NCI-H2196 (cell line): Measurements from ENCODE around the gene RIPOR3.
"Not testable (repeated sequence)": the region's sequence is repeated elsewhere in the genome, so short reads cannot be mapped to it uniquely, and the experiment has no call there.

Experiments used
- DNase-seq: peaks from one replicate; lab custom pipeline; 2025; ENCODE audit not compliant: unreplicated experiment; lab: John Stamatoyannopoulos, UW

RIPOR3 gene

DNA sequence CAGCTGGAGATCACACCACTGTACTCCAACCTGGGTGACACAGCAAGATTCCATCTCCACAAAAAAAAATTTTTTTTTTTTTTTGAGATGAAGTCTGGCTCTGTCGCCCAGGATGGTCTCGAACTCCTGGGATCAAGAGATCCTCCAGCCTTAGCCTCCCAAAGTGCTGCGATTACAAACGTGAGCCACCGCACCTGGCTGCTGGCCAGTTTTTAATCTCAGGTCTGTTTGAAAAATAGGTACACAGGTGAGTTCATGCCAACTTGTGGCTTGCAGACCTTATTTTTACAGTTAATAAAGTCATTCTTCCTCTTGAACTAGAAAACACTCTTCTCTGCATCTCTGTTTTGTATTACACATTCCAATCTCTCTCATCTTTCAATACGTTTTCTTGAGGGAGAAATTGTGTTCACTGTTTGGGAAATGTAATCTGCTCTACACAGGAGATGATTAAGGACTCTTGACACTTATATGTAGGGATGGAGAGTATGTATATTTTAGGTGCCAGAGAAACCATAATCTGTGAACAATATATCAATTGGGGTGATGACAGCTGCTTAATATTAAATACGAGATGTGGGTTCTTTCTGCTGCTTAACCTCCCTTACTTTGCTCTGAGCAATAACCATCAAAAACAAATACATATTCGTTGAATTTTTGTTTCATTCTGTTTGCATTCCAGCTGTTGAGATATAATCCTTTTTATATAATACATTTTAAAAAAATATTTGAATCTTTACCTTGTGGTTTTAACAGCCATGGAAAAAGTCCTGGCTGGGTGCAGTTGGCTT is 17.7 kb upstream of the RIPOR3 start:
- no peak for DNase-seq

- DNase-seq: no peak
These were observed 13.6 kb upstream of the RIPOR3 start for GRCh38 chr20:50704971-50705370.

GRCh38 chr20:50704514-50704913 is 13.2 kb upstream of the RIPOR3 start:
- no peak for DNase-seq

DNA sequence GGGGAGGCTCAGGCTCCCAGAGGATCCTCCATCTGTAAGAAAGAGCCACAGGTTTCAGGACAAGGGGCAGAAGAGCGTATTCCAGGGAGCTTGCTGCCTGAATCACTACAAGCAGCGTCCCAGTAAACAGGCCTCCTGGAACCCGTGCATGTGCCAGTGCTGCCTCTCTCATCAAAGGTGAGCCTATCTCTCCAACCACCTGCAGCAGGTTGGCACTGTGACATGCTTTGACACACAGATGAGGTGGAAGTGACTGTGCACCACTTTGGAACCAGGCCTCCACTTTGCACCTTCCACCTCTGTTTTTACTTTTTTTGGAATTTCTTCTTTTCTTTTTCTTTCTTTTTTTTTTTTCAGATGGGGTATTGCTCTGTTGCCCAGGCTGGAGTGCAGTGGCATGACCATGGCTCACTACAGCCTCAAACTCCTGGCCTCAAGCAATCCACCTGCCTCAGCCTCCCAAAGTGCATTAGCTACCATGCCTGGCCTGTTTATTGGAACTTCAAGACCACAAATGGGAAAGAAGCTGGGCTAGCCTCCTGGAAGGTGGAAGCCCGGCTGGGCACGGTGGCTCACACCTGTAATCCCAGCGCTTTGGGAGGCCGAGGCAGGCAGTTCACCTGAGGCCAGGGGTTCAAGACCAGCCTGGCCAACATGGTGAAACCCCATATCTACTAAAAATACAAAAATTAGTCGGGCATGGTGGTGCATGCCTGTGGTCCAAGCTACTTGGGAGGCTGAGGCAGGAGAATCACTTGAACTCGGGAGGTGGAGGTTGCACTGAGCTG is 12.5 kb upstream of the RIPOR3 start:
- not testable (repeated sequence) for DNase-seq

DNA sequence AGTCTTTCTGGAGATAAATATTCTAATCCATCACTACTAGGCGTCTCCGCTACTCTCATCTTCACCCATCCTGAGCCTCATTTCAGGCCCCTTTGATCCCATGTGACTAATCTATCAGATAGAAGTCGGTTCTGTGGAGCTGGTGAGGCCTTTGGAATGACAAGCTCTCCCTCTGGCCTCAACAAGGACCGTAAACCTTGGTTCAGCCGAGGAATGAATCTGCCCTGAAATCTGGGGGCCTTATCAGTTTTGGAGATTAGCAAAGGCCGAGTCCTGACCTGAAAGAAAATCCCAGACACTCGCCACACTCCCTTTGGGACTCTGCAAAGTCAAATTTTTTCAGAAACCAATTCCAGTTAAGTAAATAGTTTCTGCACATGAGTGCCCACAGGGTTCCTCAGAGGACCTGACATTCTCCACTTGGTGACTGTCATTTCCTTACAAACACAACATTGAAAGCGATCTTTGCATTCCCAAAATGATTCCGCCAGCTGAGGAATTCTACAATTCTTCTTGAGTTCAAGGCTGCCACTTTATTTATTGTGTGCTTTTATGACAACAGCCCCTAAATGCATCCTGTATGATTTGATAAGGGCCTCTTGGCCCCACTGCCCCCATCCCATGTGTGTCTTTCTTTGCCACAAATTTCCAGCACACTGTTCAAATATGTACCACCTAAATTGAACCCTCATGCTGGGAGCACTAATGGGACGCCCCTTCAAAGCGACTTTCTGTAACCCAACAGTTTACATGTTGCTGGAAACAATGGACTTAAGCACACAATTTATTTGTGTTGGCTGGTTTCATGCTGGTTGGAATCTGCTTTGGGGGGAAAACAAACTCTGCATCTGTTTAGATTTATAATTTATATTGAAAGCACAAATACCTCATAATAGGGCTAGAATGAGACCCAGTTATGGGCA is 10.0 kb upstream of the RIPOR3 start:
- DNase-seq: no peak

DNA sequence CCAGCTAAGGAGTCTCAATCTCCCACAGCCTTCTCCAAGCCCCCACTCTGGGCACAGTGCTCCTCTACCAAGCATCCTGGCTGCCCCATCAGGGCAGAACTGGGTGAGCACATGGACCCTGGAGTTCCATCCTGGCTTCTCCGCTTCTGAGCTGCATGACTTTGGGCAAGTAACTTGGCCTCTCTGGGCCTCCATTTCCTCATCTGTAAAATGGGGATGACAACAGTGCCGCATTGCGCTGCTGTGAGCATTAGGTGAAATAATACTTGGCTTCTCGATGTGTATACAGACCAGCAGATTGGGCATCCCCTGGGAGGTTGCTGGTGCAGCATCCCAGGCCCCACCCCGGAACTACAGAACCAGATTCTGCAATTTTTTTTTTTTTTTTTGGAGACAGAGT is 8.3 kb upstream of the RIPOR3 start:
- DNase-seq: no peak

- not testable (repeated sequence) for DNase-seq
These were observed 6.9 kb upstream of the RIPOR3 start for GRCh38 chr20:50698255-50698654.

- no peak for DNase-seq
These were observed 4.0 kb upstream of the RIPOR3 start for GRCh38 chr20:50695135-50695872.

GRCh38 chr20:50694379-50695134 is 3.2 kb upstream of the RIPOR3 start:
- DNase-seq: no peak

DNA sequence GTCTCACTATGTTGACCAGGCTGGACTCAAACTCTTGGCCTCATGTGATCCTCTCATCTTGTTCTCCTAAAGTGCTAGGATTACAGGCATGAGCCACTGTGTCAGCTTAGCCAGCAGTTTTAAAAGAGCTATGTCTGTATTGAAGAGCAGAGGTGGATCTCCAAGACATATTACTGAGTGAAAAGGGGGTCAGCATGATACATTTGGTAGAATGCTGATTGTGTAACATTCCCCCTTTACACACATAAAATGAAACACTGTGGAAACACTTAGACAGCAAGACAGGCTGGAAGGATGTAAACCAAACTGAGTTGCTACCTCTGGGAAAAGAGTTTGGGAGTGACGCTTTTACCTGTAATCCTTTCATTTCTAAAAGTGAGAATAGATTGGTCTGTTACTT is 1.7 kb upstream of the RIPOR3 start:
- DNase-seq: no peak

DNA sequence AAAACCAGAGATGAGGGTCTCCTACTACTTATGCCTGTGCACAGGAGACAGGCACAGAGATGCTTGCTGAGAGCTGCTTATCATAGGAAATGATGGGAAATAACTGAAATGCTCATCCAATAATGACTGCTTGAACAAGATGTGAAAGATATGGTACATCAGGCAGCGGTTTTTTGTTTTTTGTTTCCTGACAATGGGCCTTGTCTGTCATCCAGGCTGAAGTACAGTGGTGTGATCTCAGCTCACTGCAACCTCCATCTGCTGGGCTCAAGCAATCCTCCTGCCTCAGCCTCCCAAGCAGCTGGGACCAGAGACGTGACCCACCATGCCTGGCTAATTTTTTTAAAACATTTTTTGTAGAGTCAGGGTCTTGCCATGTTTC is 1.2 kb upstream of the RIPOR3 start:
- no peak for DNase-seq

GRCh38 chr20:50691573-50692551 is 520 bp upstream of the RIPOR3 start:
- no peak for DNase-seq

- peak; percentile 80 for DNase-seq
These were observed 1.3 kb downstream of the RIPOR3 start for GRCh38 chr20:50689864-50690649.

- no peak for DNase-seq
These were observed 2.9 kb downstream of the RIPOR3 start for GRCh38 chr20:50688256-50688975.

DNA sequence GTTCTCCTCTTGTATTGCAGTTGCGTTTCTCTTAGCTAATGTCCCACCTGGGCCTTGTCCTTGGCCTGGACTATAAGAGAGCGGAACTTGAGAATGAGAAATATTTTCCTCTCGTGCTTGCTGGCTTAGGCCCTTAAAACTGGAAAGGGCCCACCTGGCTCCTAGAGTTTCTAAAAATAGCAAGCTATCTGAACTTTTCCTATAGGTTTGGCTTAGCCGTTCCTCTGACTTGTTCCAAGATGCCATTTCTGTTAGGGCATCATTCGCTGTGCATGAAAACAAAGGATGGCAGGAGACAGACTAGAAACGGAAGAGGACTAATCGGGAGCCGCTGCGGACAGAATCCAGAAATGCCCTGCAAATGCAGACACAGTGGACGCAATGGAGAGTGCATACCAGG is 4.5 kb downstream of the RIPOR3 start:
- no peak for DNase-seq

GRCh38 chr20:50683570-50683969 is 7.8 kb downstream of the RIPOR3 start:
- DNase-seq: no peak

- no peak for DNase-seq
These were observed 8.3 kb downstream of the RIPOR3 start for GRCh38 chr20:50682947-50683530.
